H1 (cell line): ENCODE results near the gene YIPF6. TPM values are rescaled to one million over a fixed set of nuclear protein-coding genes. Genes with fewer than 3 reads are reported as not detected.
"Not testable (repeated sequence)": the region's sequence is repeated elsewhere in the genome, so short reads cannot be mapped to it uniquely, and the experiment has no call there.

Source experiments
- CTCF ChIA-PET: fragments of 300-600 bp; sonication (Branson Sonifier 250); formaldehyde crosslinking; loops from one replicate; lab custom pipeline; 2021; ENCODE audit not compliant: partially characterized antibody; lab: Charles Lee
- POLR2A ChIA-PET: fragments of 300-600 bp; sonication (Branson Sonifier 250); formaldehyde crosslinking; loops from one replicate; lab custom pipeline; 2021; ENCODE audit warnings: inconsistent platforms; ENCODE audit not compliant: partially characterized antibody; lab: Charles Lee
- DNase-seq, 2 experiments: peaks; one replicate each; pipeline versions ENCODE4 v3.0.0 to v3.0.0-alpha.2; 2010 to 2022; ENCODE audit warnings: low spot score in 2 of 2, low read depth in 1 of 2, mixed read lengths in 1 of 2
- FAIRE-seq: peaks from 2 replicates; lab custom pipeline; 2011; peaks lifted over from hg19 to GRCh38; lab: Jason Lieb, UNC
- H2AFZ ChIP-seq: 2 replicates; pipeline ENCODE4 v1.8.1; 2012; ENCODE audit warnings: low read length, inconsistent platforms
- H2AK5ac ChIP-seq: 2 replicates; pipeline ENCODE4 v1.6.1; 2013; ENCODE audit warnings: low read depth, low read length
- H2BK120ac ChIP-seq: replicated peaks from 2 replicates; pipeline ENCODE3; 2013; ENCODE audit warnings: low read depth, low read length, inconsistent platforms
- H2BK12ac ChIP-seq: 2 replicates; pipeline ENCODE4 v1.6.1; 2013; ENCODE audit warnings: low read depth, low read length
- H2BK15ac ChIP-seq: 2 replicates; pipeline ENCODE4 v1.6.1; 2013; ENCODE audit warnings: low read length
- H2BK20ac ChIP-seq: 2 replicates; pipeline ENCODE4 v1.6.1; 2013; ENCODE audit warnings: low read length
- H2BK5ac ChIP-seq: 2 replicates; pipeline ENCODE4 v1.6.1; 2013; ENCODE audit warnings: low read depth, low read length
- H3K14ac ChIP-seq: 2 replicates; pipeline ENCODE4 v1.6.1; 2013; ENCODE audit warnings: inconsistent platforms; ENCODE audit not compliant: insufficient read length
- H3K18ac ChIP-seq: 2 replicates; pipeline ENCODE4 v1.6.1; 2013; ENCODE audit warnings: low read length; ENCODE audit errors: extremely low read depth
- H3K23ac ChIP-seq: 2 replicates; pipeline ENCODE4 v1.6.1; 2013; ENCODE audit warnings: inconsistent platforms; ENCODE audit not compliant: insufficient read length
- H3K23me2 ChIP-seq: 2 replicates; pipeline ENCODE4 v1.6.1; 2013; ENCODE audit warnings: low read depth, low read length
- H3K27ac ChIP-seq: 2 replicates; pipeline ENCODE4 v1.6.1; 2011; ENCODE audit warnings: low read depth, low read length, inconsistent platforms
- H3K27me3 ChIP-seq, 4 experiments: replicated peaks in 1 of 4; 1 replicate in 1 of 4; 2 replicates in 3 of 4; pipeline versions ENCODE4 v1.6.1 to v1.8.1; 2011 to 2013; ENCODE audit warnings: low read length in 3 of 4, mild to moderate bottlenecking in 3 of 4, inconsistent platforms in 2 of 4, mixed read lengths in 2 of 4, moderate library complexity in 1 of 4; ENCODE audit not compliant: control insufficient read depth in 3 of 4, insufficient read depth in 3 of 4; ENCODE audit errors: extremely low read depth in 1 of 4
- H3K36me3 ChIP-seq, 4 experiments: 2 replicates each; pipeline versions ENCODE4 v1.6.1 to v1.8.1; 2011 to 2013; ENCODE audit warnings: mild to moderate bottlenecking in 4 of 4, low read length in 3 of 4, moderate library complexity in 2 of 4, control low read depth in 1 of 4, inconsistent platforms in 1 of 4; ENCODE audit not compliant: insufficient read depth in 4 of 4, control insufficient read depth in 2 of 4
- H3K4ac ChIP-seq: replicated peaks from 2 replicates; pipeline ENCODE3; 2013; ENCODE audit warnings: low read length, low read depth, mixed read lengths, inconsistent platforms; ENCODE audit not compliant: insufficient read length
- H3K4me1 ChIP-seq, 4 experiments: replicated peaks in 1 of 4; 1 replicate in 1 of 4; 2 replicates in 3 of 4; pipeline versions ENCODE4 v1.6.1 to v1.8.1; 2011 to 2013; ENCODE audit warnings: low read length in 3 of 4, inconsistent platforms in 2 of 4, mixed read lengths in 1 of 4; ENCODE audit not compliant: insufficient read depth in 4 of 4, control insufficient read depth in 3 of 4
- H3K4me2 ChIP-seq, 2 experiments: 2 replicates each; pipeline versions ENCODE4 v1.6.1 to v1.8.1; 2011 to 2013; ENCODE audit warnings: low read depth in 2 of 2, low read length in 2 of 2, control low read depth in 1 of 2, inconsistent platforms in 1 of 2, mild to moderate bottlenecking in 1 of 2; ENCODE audit not compliant: insufficient read depth in 1 of 2
- H3K4me3 ChIP-seq, 4 experiments: fragments of 200-600, 300-600 bp in 1 of 4; sonication (generic), shearing (Covaris generic), sonication (Bioruptor Twin) in 1 of 4; 2 replicates each; pipeline versions ENCODE4 v1.5.1 to v1.8.1; 2011 to 2016; ENCODE audit warnings: low read length in 4 of 4, low read depth in 3 of 4, control low read depth in 2 of 4, inconsistent platforms in 2 of 4, mild to moderate bottlenecking in 2 of 4, mixed read lengths in 1 of 4, moderate library complexity in 1 of 4; ENCODE audit not compliant: insufficient read depth in 2 of 4; ENCODE audit errors: extremely low read depth in 1 of 4
- H3K56ac ChIP-seq: replicated peaks from 2 replicates; pipeline ENCODE3; 2013; ENCODE audit warnings: low read depth, mild to moderate bottlenecking, mixed read lengths, low read length, inconsistent platforms; ENCODE audit not compliant: insufficient read length
- H3K79me1 ChIP-seq: 2 replicates; pipeline ENCODE4 v1.6.1; 2013; ENCODE audit warnings: low read depth, low read length, control low read depth
- H3K79me2 ChIP-seq, 2 experiments: 2 replicates each; pipeline versions ENCODE4 v1.6.1 to v1.8.1; 2012 to 2013; ENCODE audit warnings: low read length in 2 of 2, mild to moderate bottlenecking in 2 of 2, inconsistent platforms in 1 of 2; ENCODE audit not compliant: insufficient read depth in 2 of 2, control insufficient read depth in 1 of 2
- H3K9ac ChIP-seq, 4 experiments: replicated peaks in 1 of 4; 1 replicate in 1 of 4; 2 replicates in 3 of 4; pipeline versions ENCODE4 v1.6.1 to v1.8.1; 2011 to 2013; ENCODE audit warnings: low read depth in 3 of 4, low read length in 3 of 4, control low read depth in 2 of 4, mild to moderate bottlenecking in 2 of 4, moderate library complexity in 2 of 4, inconsistent platforms in 1 of 4; ENCODE audit errors: extremely low read depth in 1 of 4
- H3K9me3 ChIP-seq, 2 experiments: 2 replicates each; pipeline versions ENCODE4 v1.6.1 to v1.8.1; 2012 to 2013; ENCODE audit warnings: mild to moderate bottlenecking in 2 of 2, moderate library complexity in 2 of 2, control low read depth in 1 of 2, inconsistent platforms in 1 of 2, low read depth in 1 of 2, low read length in 1 of 2, mixed read lengths in 1 of 2; ENCODE audit not compliant: insufficient read depth in 2 of 2
- H4K20me1 ChIP-seq, 2 experiments: replicated peaks in 1 of 2; 2 replicates each; pipeline versions ENCODE3 to v1.8.1; 2011 to 2013; ENCODE audit warnings: inconsistent platforms in 2 of 2, low read length in 2 of 2, mild to moderate bottlenecking in 1 of 2; ENCODE audit not compliant: insufficient read depth in 2 of 2, control insufficient read depth in 1 of 2
- H4K5ac ChIP-seq: 2 replicates; pipeline ENCODE4 v1.6.1; 2013; ENCODE audit warnings: low read length, low read depth, mixed read lengths, inconsistent platforms; ENCODE audit not compliant: insufficient read length
- H4K8ac ChIP-seq: 2 replicates; pipeline ENCODE4 v1.8.0; 2013; ENCODE audit warnings: mild to moderate bottlenecking, moderate library complexity, low read length, inconsistent platforms; ENCODE audit not compliant: insufficient read depth; ENCODE audit errors: extremely low read depth
- H4K91ac ChIP-seq: replicated peaks from 2 replicates; pipeline ENCODE3; 2013; ENCODE audit warnings: low read length, mixed read lengths, inconsistent platforms; ENCODE audit not compliant: insufficient read length
- WGBS, 2 experiments: shearing (Covaris generic) in 1 of 2; methylation state at CpG; one replicate each; pipeline versions ENCODE4 v1.1.6 to v1.1.7; 2013 to 2015; ENCODE audit warnings: low lambda C conversion rate in 2 of 2, mixed read lengths in 2 of 2, inconsistent platforms in 1 of 2, low coverage in 1 of 2, missing lambda C conversion rate in 1 of 2; ENCODE audit not compliant: insufficient replicate concordance in 2 of 2, insufficient coverage in 1 of 2, insufficient read length in 1 of 2; ENCODE audit errors: extremely low coverage in 1 of 2, missing lambda C conversion rate in 1 of 2; 5-methylcytosine and 5-hydroxymethylcytosine counted together
- polyA plus RNA-seq, 7 experiments: library from polyadenylated mRNA; depleted of rRNA in 3 of 7; stranded (reverse) in 5 of 7; unstranded in 2 of 7; fragments of >200 nt in 5 of 7; fragments of 200-250 nt in 2 of 7; gene quantifications; 1 replicate in 5 of 7; 2 replicates in 1 of 7; 4 replicates in 1 of 7; pipeline versions ENCODE4 v1.2.1 to v1.2.3, GENCODE V29; 2011 to 2013; ENCODE audit warnings: missing spikeins in 2 of 7, mixed read lengths in 2 of 7
- total RNA-seq: library from RNA; stranded (reverse); fragmentation: NEBNext Ultra II Directional; extraction: Animal tissue kit (Norgen Biotek cat#: 25700); gene quantifications from 2 replicates; pipeline ENCODE4 v1.2.1, GENCODE V29; 2021

The YIPF6 gene
- total and polyA plus RNA-seq, 2 of the 8 experiments (the other 6 are each of a cell fraction or from before 2014, with no cell fraction given), result 16.9 to 34.1 TPM

DNA sequence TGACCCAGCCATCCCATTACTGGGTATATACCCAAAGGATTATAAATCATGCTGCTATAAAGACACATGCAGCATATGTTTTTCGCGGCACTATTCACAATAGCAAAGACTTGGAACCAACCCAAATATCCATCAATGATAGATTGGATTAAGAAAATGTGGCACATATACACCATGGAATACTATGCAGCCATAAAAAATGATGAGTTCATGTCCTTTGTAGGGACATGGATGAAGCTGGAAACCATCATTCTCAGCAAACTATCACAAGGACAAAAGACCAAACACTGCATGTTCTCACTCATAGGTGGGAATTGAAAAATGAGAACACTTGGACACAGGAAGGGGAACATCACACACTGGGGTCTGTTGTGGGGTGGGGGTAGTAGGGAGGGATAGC is 5.1 kb upstream of the YIPF6 start:
- H3K27ac ChIP-seq, H2BK20ac ChIP-seq, H2BK5ac ChIP-seq, H4K5ac ChIP-seq, H3K14ac ChIP-seq, H4K8ac ChIP-seq, FAIRE-seq, H2BK120ac ChIP-seq, H3K79me1 ChIP-seq, H3K4me3 ChIP-seq, CTCF ChIA-PET, H3K36me3 ChIP-seq, H4K20me1 ChIP-seq, H3K18ac ChIP-seq, H3K23me2 ChIP-seq, H3K23ac ChIP-seq, H3K4me1 ChIP-seq, H3K79me2 ChIP-seq, H3K9ac ChIP-seq, H3K4me2 ChIP-seq, H3K56ac ChIP-seq, H3K4ac ChIP-seq, H2AFZ ChIP-seq, H2BK15ac ChIP-seq, POLR2A ChIA-PET, H3K9me3 ChIP-seq, H2AK5ac ChIP-seq, DNase-seq, H3K27me3 ChIP-seq, H4K91ac ChIP-seq, H2BK12ac ChIP-seq: not testable (repeated sequence)
- 90% methylated on average over 2 of the region's 2 CpGs; no CpG with 5 or more reads in 1 of the 2 experiments for WGBS, 2 experiments
